Epithelial cell of proximal tubule (primary cell): ENCODE measurements around the gene TACR2. TPM values are rescaled to one million over a fixed set of nuclear protein-coding genes. Genes with fewer than 3 reads are reported as not detected.

Experiments used
- DNase-seq: peaks from one replicate; pipeline ENCODE4 v3.0.0-alpha.2; 2011; ENCODE audit warnings: low read depth
- H3K4me3 ChIP-seq: 2 replicates; pipeline ENCODE4 v1.5.1; 2011; ENCODE audit warnings: low read depth, mild to moderate bottlenecking, low read length
- CTCF ChIP-seq: conservative IDR thresholded peaks from 2 replicates; pipeline ENCODE4 v1.5.1; 2012; ENCODE audit warnings: low read depth, mild to moderate bottlenecking, low read length
- total RNA-seq: library from RNA; depleted of rRNA; stranded (reverse); fragments of >200 nt; gene quantifications from 2 replicates; pipeline ENCODE4 v1.2.3, GENCODE V29; 2015

The TACR2 gene
- total RNA-seq, 1 donor from 2014 or later, result 0.23 TPM

- TF ChIP-seq CTCF, result no peak
- DNase-seq, result no peak
- H3K4me3 ChIP-seq, result no peak overlapping the region
Measured at GRCh38 chr10:69418052-69418752, 1.5 kb upstream of the TACR2 start.

GRCh38 chr10:69417542-69417941 is 824 bp upstream of the TACR2 start:
- DNase-seq, result no peak
- no peak for TF ChIP-seq CTCF
- no peak overlapping the region for H3K4me3 ChIP-seq

- H3K4me3 ChIP-seq, result no peak overlapping the region
- no peak for DNase-seq
- no peak for TF ChIP-seq CTCF
Measured at GRCh38 chr10:69415951-69416350, 767 bp downstream of the TACR2 start.

- no peak overlapping the region for H3K4me3 ChIP-seq
- DNase-seq, result no peak
- TF ChIP-seq CTCF, result no peak
Measured at GRCh38 chr10:69415049-69415448, 1.7 kb downstream of the TACR2 start.

GRCh38 chr10:69414036-69415018 is 2.4 kb downstream of the TACR2 start:
- TF ChIP-seq CTCF, result no peak
- no peak for DNase-seq
- no peak overlapping the region for H3K4me3 ChIP-seq

- H3K4me3 ChIP-seq, result no peak overlapping the region
- DNase-seq, result no peak
- peak; percentile 62 for TF ChIP-seq CTCF
Measured at GRCh38 chr10:69413221-69413865, 3.4 kb downstream of the TACR2 start.
